Measurements from ENCODE around the gene KIAA0513. TPM values are rescaled to one million over a fixed set of nuclear protein-coding genes. Genes with fewer than 3 reads are reported as not detected.

KIAA0513 gene
- total RNA-seq, 4 donors from 2014 or later, result 6.9 to 13.8 (median 8.1) TPM

DNA sequence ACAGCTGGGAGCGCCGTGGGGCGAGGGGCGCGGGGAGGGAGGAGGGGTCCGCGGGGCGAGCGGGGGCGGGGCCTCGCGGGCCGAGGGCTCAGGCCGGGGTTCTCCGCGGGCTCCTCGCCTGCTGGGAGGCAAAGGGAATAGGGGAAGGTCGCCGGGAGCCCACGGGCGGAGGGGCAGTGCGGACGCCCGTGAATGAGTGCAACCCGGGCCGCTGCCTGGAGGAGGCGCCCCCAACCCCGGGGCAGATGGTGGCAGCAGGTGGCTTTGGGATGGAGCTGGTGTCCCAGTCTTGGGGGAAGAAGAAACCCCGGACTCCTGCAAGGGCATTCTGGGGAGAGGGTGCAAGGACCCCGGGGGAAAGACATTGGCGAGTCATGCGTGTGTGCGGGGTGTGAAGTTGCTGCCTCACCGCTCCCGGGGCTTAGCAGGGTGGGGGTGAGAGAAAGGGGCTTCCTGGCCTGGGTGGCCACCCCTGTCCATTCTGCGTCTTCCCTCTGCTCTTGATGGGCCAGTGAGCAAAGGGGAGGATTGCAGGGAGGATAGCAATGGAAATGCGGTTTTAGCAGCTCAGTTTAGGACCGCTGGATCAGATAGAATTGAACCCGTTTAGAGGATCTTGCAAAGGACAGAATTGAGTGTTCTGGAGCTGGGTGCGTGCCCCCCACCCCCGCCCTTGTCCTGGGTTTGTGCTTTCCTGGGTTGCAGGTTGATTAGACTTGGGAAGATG lies 526 bp downstream of the KIAA0513 start:
- TF ChIP-seq, protein P1, sequence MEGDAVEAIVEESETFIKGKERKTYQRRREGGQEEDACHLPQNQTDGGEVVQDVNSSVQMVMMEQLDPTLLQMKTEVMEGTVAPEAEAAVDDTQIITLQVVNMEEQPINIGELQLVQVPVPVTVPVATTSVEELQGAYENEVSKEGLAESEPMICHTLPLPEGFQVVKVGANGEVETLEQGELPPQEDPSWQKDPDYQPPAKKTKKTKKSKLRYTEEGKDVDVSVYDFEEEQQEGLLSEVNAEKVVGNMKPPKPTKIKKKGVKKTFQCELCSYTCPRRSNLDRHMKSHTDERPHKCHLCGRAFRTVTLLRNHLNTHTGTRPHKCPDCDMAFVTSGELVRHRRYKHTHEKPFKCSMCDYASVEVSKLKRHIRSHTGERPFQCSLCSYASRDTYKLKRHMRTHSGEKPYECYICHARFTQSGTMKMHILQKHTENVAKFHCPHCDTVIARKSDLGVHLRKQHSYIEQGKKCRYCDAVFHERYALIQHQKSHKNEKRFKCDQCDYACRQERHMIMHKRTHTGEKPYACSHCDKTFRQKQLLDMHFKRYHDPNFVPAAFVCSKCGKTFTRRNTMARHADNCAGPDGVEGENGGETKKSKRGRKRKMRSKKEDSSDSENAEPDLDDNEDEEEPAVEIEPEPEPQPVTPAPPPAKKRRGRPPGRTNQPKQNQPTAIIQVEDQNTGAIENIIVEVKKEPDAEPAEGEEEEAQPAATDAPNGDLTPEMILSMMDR (IDR thresholded peaks at IDR 0.05), result no peak
- TF ChIP-seq POLR2A (IDR thresholded peaks at IDR 0.05) (no peak), EP300 (IDR thresholded peaks at IDR 0.05) (no peak)
- Histone ChIP-seq H3K9me3 (no peaks in the 10 kb centered on the region), H3K27ac (peak overlapping the region; percentile 84 to 95 (median 88)), H3K4me1 (peaks cover 0 to 32% (median 17%) of the 10 kb centered on the region in 4 donors), H3K27me3 (no peaks in the 10 kb centered on the region), H3K4me3 (peak overlapping the region; percentile 80 to 99 (median 84)), H3K36me3 (peaks cover 0 to 12% (median 0%) of the 10 kb centered on the region in 3 donors)
- no peak for DNase-seq (ENCODE audit: low spot score in 2 of 2)
- WGBS, 2 donors, result 1 to 4% methylated on average over 21 to 41 of the region's 41 CpGs

DNA sequence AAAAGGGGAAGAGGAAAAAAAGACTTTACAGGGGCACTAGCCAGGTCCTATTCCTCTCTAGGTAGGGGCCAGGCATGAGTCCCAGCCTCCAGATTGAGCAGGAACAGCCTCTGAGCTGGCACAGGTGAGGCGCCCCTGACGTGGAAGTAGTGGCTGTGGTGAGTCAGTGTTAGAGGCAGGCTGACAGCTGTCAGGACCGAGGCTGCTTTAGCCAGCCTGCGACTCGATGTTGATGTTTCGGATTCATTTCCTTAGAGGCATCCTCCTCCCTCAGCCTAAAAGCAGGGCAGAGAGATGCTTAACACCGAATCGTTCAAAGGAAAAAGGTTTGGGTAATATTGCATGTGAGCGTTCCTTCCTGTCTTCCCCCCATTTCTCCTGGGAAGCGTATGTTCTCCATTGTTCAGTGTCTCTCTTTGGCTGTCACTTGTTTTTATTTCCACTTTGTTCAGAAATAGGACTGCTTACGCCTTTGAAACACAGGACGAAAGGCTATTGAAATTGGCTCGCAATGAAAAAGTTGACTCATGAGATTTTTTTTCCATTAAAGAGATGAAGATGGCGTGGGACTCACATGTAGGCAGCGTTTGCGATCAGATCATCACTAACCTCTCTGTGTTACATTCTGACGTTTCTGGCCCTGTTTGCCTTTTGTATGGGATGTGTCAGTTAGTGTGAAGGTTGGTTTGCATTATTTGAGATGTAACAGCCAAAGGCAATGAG lies 1.3 kb downstream of the KIAA0513 start:
- peak overlapping the region; percentile 84 to 95 (median 88) for H3K27ac ChIP-seq
- H3K4me3 ChIP-seq, result peak overlapping the region; percentile 80 to 99 (median 84)
- no peaks in the 10 kb centered on the region for H3K27me3 ChIP-seq
- H3K4me1 ChIP-seq, result peaks cover 0 to 32% (median 17%) of the 10 kb centered on the region in 4 donors
- no peaks in the 10 kb centered on the region for H3K9me3 ChIP-seq
- WGBS, 2 donors, result 4 to 8% methylated on average over 17 of the region's 17 CpGs
- H3K36me3 ChIP-seq, result peaks cover 0 to 12% (median 0%) of the 10 kb centered on the region in 3 donors
- no peak for DNase-seq (ENCODE audit: low spot score in 2 of 2)
- TF ChIP-seq, protein P1 (IDR thresholded peaks at IDR 0.05), result peak in 1 of 5 experiments; percentile 7
- TF ChIP-seq EP300 (IDR thresholded peaks at IDR 0.05) (peak in 1 of 2 donors; percentile 65), POLR2A (IDR thresholded peaks at IDR 0.05) (no peak)

GRCh38 chr16:85029408-85029784 lies 1.8 kb downstream of the KIAA0513 start:
- DNase-seq (ENCODE audit: low spot score in 2 of 2), result no peak
- 17 to 20% methylated on average over 4 of the region's 4 CpGs for WGBS, 2 donors
- no peak for TF ChIP-seq POLR2A (IDR thresholded peaks at IDR 0.05)
- TF ChIP-seq EP300 (IDR thresholded peaks at IDR 0.05), result no peak
- TF ChIP-seq, protein P1 (IDR thresholded peaks at IDR 0.05), result no peak
- Histone ChIP-seq H3K4me3 (peak overlapping the region in 2 of 4 donors; percentile 80 to 84), H3K4me1 (peaks cover 0 to 32% (median 17%) of the 10 kb centered on the region in 4 donors), H3K27ac (peak overlapping the region in 3 of 4 donors; percentile 85 to 95 (median 90)), H3K9me3 (no peaks in the 10 kb centered on the region), H3K36me3 (peaks cover 0 to 12% (median 0%) of the 10 kb centered on the region in 3 donors), H3K27me3 (no peaks in the 10 kb centered on the region)

- H3K27me3 ChIP-seq, result no peaks in the 10 kb centered on the region
- TF ChIP-seq EP300 (IDR thresholded peaks at IDR 0.05) (no peak), POLR2A (IDR thresholded peaks at IDR 0.05) (no peak)
- TF ChIP-seq, protein P1 (IDR thresholded peaks at IDR 0.05), result no peak
- WGBS, 2 donors, result 81 to 86% methylated on average over 16 of the region's 16 CpGs
- no peak overlapping the region for H3K4me3 ChIP-seq
- H3K4me1 ChIP-seq, result peaks cover 0 to 32% (median 17%) of the 10 kb centered on the region in 4 donors
- DNase-seq (ENCODE audit: low spot score in 2 of 2), result no peak
- no peaks in the 10 kb centered on the region for H3K9me3 ChIP-seq
- peak overlapping the region in 2 of 4 donors; percentile 85 to 95 for H3K27ac ChIP-seq
- peaks cover 0 to 12% (median 0%) of the 10 kb centered on the region in 3 donors for H3K36me3 ChIP-seq
Observed at GRCh38 chr16:85029981-85030401, 2.4 kb downstream of the KIAA0513 start.

Data from tibial nerve (tissue), 4 donors.